A549 (cell line): ENCODE data around the gene UGT1A9.

ENCODE experiments used
- BHLHE40 ChIP-seq: IDR thresholded peaks from 2 replicates; pipeline ENCODE4 v1.6.1; 2012; ENCODE audit warnings: low read depth, low read length, inconsistent platforms
- EHMT2 ChIP-seq: fragments of 200-600 bp; sonication (generic); IDR thresholded peaks from 2 replicates; pipeline ENCODE4 v1.6.1; 2016; ENCODE audit warnings: antibody characterized with exemption, low read depth, mild to moderate bottlenecking, moderate library complexity
- EP300 ChIP-seq, 2 experiments: fragments of >200 bp; sonication (Bioruptor Twin); formaldehyde crosslinking; IDR thresholded peaks; 2 replicates in 1 of 2; 3 replicates in 1 of 2; pipeline ENCODE4 v1.6.1; 2016 to 2017
- MAX ChIP-seq: IDR thresholded peaks from 2 replicates; pipeline ENCODE4 v1.6.1; 2012
- MYC ChIP-seq: IDR thresholded peaks from 2 replicates; pipeline ENCODE4 v1.6.1; 2012; ENCODE audit warnings: mild to moderate bottlenecking, inconsistent platforms, low read length, improper control_type of control experiment, borderline replicate concordance
- POLR2A ChIP-seq: IDR thresholded peaks from 2 replicates; pipeline ENCODE4 v1.6.1; 2012; ENCODE audit warnings: mild to moderate bottlenecking, low read length
- TF ChIP-seq, protein P1 (sequence below): fragments of >200 bp; sonication (Bioruptor Twin); formaldehyde crosslinking; IDR thresholded peaks from 3 replicates; pipeline ENCODE4 v1.5.1; 2016
- TF ChIP-seq, protein P2 (sequence below): fragments of 200-600 bp; sonication (generic); IDR thresholded peaks from 2 replicates; pipeline ENCODE4 v1.6.1; 2016; ENCODE audit warnings: antibody characterized with exemption, mild to moderate bottlenecking, moderate library complexity

- TF ChIP-seq, protein P1, sequence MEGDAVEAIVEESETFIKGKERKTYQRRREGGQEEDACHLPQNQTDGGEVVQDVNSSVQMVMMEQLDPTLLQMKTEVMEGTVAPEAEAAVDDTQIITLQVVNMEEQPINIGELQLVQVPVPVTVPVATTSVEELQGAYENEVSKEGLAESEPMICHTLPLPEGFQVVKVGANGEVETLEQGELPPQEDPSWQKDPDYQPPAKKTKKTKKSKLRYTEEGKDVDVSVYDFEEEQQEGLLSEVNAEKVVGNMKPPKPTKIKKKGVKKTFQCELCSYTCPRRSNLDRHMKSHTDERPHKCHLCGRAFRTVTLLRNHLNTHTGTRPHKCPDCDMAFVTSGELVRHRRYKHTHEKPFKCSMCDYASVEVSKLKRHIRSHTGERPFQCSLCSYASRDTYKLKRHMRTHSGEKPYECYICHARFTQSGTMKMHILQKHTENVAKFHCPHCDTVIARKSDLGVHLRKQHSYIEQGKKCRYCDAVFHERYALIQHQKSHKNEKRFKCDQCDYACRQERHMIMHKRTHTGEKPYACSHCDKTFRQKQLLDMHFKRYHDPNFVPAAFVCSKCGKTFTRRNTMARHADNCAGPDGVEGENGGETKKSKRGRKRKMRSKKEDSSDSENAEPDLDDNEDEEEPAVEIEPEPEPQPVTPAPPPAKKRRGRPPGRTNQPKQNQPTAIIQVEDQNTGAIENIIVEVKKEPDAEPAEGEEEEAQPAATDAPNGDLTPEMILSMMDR, result no peak
- TF ChIP-seq, protein P2, sequence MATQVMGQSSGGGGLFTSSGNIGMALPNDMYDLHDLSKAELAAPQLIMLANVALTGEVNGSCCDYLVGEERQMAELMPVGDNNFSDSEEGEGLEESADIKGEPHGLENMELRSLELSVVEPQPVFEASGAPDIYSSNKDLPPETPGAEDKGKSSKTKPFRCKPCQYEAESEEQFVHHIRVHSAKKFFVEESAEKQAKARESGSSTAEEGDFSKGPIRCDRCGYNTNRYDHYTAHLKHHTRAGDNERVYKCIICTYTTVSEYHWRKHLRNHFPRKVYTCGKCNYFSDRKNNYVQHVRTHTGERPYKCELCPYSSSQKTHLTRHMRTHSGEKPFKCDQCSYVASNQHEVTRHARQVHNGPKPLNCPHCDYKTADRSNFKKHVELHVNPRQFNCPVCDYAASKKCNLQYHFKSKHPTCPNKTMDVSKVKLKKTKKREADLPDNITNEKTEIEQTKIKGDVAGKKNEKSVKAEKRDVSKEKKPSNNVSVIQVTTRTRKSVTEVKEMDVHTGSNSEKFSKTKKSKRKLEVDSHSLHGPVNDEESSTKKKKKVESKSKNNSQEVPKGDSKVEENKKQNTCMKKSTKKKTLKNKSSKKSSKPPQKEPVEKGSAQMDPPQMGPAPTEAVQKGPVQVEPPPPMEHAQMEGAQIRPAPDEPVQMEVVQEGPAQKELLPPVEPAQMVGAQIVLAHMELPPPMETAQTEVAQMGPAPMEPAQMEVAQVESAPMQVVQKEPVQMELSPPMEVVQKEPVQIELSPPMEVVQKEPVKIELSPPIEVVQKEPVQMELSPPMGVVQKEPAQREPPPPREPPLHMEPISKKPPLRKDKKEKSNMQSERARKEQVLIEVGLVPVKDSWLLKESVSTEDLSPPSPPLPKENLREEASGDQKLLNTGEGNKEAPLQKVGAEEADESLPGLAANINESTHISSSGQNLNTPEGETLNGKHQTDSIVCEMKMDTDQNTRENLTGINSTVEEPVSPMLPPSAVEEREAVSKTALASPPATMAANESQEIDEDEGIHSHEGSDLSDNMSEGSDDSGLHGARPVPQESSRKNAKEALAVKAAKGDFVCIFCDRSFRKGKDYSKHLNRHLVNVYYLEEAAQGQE, result no peak
- TF ChIP-seq MAX (no peak), BHLHE40 (no peak), POLR2A (no peak), MYC (no peak), EHMT2 (no peak), EP300 (IDR thresholded peaks at IDR 0.05) (no peak)
These were observed 117.9 kb downstream of the UGT1A9 start for GRCh38 chr2:233789554-233789953.
